Endothelial cell of umbilical vein (primary cell): ENCODE data around the gene STK32A. TPM values are rescaled to one million over a fixed set of nuclear protein-coding genes. Genes with fewer than 3 reads are reported as not detected.

Experiments used
- BruUV-seq: library from RNA; stranded (reverse); fragments of 400-500 nt; replicated peaks from 2 replicates; lab custom pipeline; 2021; lab: Mats Ljungman, UMichigan
- CTCF ChIA-PET: fragments of 300-600, 350-600 bp; sonication (Branson Sonifier 250); formaldehyde crosslinking; loops from one replicate; lab custom pipeline; 2021; ENCODE audit warnings: antibody characterized with exemption, inconsistent platforms; lab: Charles Lee
- POLR2A ChIA-PET: fragments of 300-600, 350-600 bp; sonication (Branson Sonifier 250); formaldehyde crosslinking; loops from one replicate; lab custom pipeline; 2021; ENCODE audit warnings: antibody characterized with exemption, inconsistent platforms; lab: Charles Lee
- DNase-seq: peaks from one replicate; pipeline ENCODE4 v3.0.0-alpha.2; 2011; ENCODE audit warnings: low read depth, low spot score
- FAIRE-seq: peaks from 2 replicates; lab custom pipeline; 2011; peaks lifted over from hg19 to GRCh38; lab: Jason Lieb, UNC
- H2AFZ ChIP-seq: 2 replicates; pipeline ENCODE4 v1.6.0; 2012; ENCODE audit warnings: low read depth, low read length, control low read depth, inconsistent platforms
- H3K27ac ChIP-seq: 2 replicates; pipeline ENCODE4 v1.5.1; 2011; ENCODE audit warnings: low read depth, mild to moderate bottlenecking, control low read depth, low read length, moderate library complexity; ENCODE audit not compliant: insufficient read depth
- H3K27me3 ChIP-seq, 2 experiments: 2 replicates each; pipeline versions ENCODE4 v1.6.0 to v1.6.1; 2011; ENCODE audit warnings: low read length in 2 of 2, mixed read lengths in 1 of 2; ENCODE audit not compliant: control insufficient read depth in 2 of 2, insufficient read depth in 2 of 2
- H3K36me3 ChIP-seq, 2 experiments: 2 replicates in 1 of 2; 3 replicates in 1 of 2; pipeline ENCODE4 v1.5.1; 2011; ENCODE audit warnings: low read length in 2 of 2, mild to moderate bottlenecking in 1 of 2, moderate library complexity in 1 of 2; ENCODE audit not compliant: control insufficient read depth in 2 of 2, insufficient read depth in 2 of 2; ENCODE audit errors: extremely low read depth in 1 of 2
- H3K4me1 ChIP-seq: 3 replicates; pipeline ENCODE4 v1.5.1; 2011; ENCODE audit warnings: mild to moderate bottlenecking, low read length; ENCODE audit not compliant: control insufficient read depth, insufficient read depth; ENCODE audit errors: extremely low read depth
- H3K4me2 ChIP-seq: 2 replicates; pipeline ENCODE4 v1.6.1; 2011; ENCODE audit warnings: low read length, control low read depth, mixed read lengths; ENCODE audit not compliant: insufficient read depth
- H3K4me3 ChIP-seq, 3 experiments: fragments of 200-600 bp in 1 of 3; sonication (generic), shearing (Covaris generic) in 1 of 3; replicated peaks in 1 of 3; 2 replicates each; pipeline ENCODE4 v1.5.1; 2011 to 2016; ENCODE audit warnings: control low read depth in 3 of 3, low read length in 3 of 3, mild to moderate bottlenecking in 2 of 3, inconsistent platforms in 1 of 3, low read depth in 1 of 3, moderate library complexity in 1 of 3; ENCODE audit not compliant: insufficient read depth in 1 of 3
- H3K79me2 ChIP-seq: 2 replicates; pipeline ENCODE4 v1.6.0; 2012; ENCODE audit warnings: low read length, inconsistent platforms; ENCODE audit not compliant: control insufficient read depth, insufficient read depth
- H3K9ac ChIP-seq: replicated peaks from 2 replicates; pipeline ENCODE3; 2011; ENCODE audit warnings: low read length, control low read depth; ENCODE audit not compliant: insufficient read depth; ENCODE audit errors: extremely low read depth
- H3K9me1 ChIP-seq: replicated peaks from 3 replicates; pipeline ENCODE4 v1.6.0; 2011; ENCODE audit warnings: mild to moderate bottlenecking, low read length; ENCODE audit not compliant: control insufficient read depth, insufficient read depth; ENCODE audit errors: extremely low read depth
- H3K9me3 ChIP-seq: replicated peaks from 2 replicates; pipeline ENCODE4 v1.5.1; 2012; ENCODE audit warnings: low read length, inconsistent platforms; ENCODE audit not compliant: control insufficient read depth, insufficient read depth
- H4K20me1 ChIP-seq: replicated peaks from 2 replicates; pipeline ENCODE3; 2011; ENCODE audit warnings: mild to moderate bottlenecking, low read length; ENCODE audit not compliant: control insufficient read depth, insufficient read depth; ENCODE audit errors: extremely low read depth
- CTCF ChIP-seq, 2 donors: IDR thresholded peaks; 1 replicate in 1 of 2; 2 replicates in 1 of 2; pipeline ENCODE4 v1.5.1; 2011; ENCODE audit warnings: low read length in 2 of 2, mild to moderate bottlenecking in 2 of 2, moderate library complexity in 2 of 2, control low read depth in 1 of 2, inconsistent platforms in 1 of 2, low read depth in 1 of 2; ENCODE audit not compliant: insufficient read depth in 1 of 2; ENCODE audit errors: extremely low read depth in 1 of 2
- EZH2 ChIP-seq: IDR thresholded peaks from 2 replicates; pipeline ENCODE4 v1.6.1; 2012; ENCODE audit warnings: borderline replicate concordance, low read depth, mild to moderate bottlenecking, moderate library complexity, low read length, inconsistent platforms; ENCODE audit not compliant: severe bottlenecking
- FOS ChIP-seq: IDR thresholded peaks from 2 replicates; pipeline ENCODE4 v1.6.1; 2011; ENCODE audit warnings: mild to moderate bottlenecking, low read length, moderate library complexity, borderline replicate concordance; ENCODE audit not compliant: insufficient read depth
- GATA2 ChIP-seq: IDR thresholded peaks from 2 replicates; pipeline ENCODE4 v1.7.0; 2011; ENCODE audit warnings: low read depth, mild to moderate bottlenecking, moderate library complexity, mixed read lengths, low read length; ENCODE audit not compliant: insufficient read length, insufficient read depth
- JUN ChIP-seq: IDR thresholded peaks from 2 replicates; pipeline ENCODE4 v1.6.1; 2011; ENCODE audit warnings: borderline replicate concordance, low read depth; ENCODE audit not compliant: insufficient read length, insufficient read depth
- MAX ChIP-seq: IDR thresholded peaks from 2 replicates; pipeline ENCODE4 v1.6.1; 2011; ENCODE audit not compliant: insufficient read depth, insufficient read length
- MYC ChIP-seq: IDR thresholded peaks from one replicate; pipeline ENCODE4 v1.6.1; 2011; ENCODE audit warnings: mild to moderate bottlenecking, low read depth, low read length
- POLR2A ChIP-seq: IDR thresholded peaks from 2 replicates; pipeline ENCODE4 v1.6.1; 2012; ENCODE audit warnings: low read depth, mild to moderate bottlenecking, control low read depth, low read length
- POLR2AphosphoS5 ChIP-seq: IDR thresholded peaks from 2 replicates; pipeline ENCODE4 v1.6.1; 2012; ENCODE audit warnings: low read depth, mild to moderate bottlenecking, control low read depth, low read length, moderate library complexity; ENCODE audit not compliant: insufficient read depth
- dilution Hi-C: fragments of 300-500 bp; cut with MboI; formaldehyde crosslinking; loops from one replicate; pipeline ENCODE4 v1.15.0; 2019; ENCODE audit warnings: low sequenced_read_pairs; ENCODE audit not compliant: extremely low pct_ligation_motif_present
- intact Hi-C: fragments of 100-400 bp; cut with micrococcal nuclease; formaldehyde crosslinking; loops from one replicate; pipeline ENCODE4 v1.10.0; 2022
- polyA plus RNA-seq, 4 experiments: library from polyadenylated mRNA; depleted of rRNA in 3 of 4; stranded (reverse) in 3 of 4; unstranded in 1 of 4; fragments of >200 nt; gene quantifications; 2 replicates each; pipeline versions ENCODE4 v1.2.1 to v1.2.3, GENCODE V29; 2011 to 2012; ENCODE audit warnings: missing spikeins in 1 of 4
- total RNA-seq: library from RNA; stranded (reverse); gene quantifications from 2 replicates; pipeline ENCODE4 v1.2.3, GENCODE V29; 2021

STK32A gene
- total and polyA plus RNA-seq, 2 donors (not counting 3 experiments of a cell fraction or from before 2014, with no cell fraction given), result not detected

- no peaks in the 10 kb centered on the region for H3K36me3 ChIP-seq
- ChIA-PET CTCF (interaction anchor here (0.8 to 4.2 kb wide), 6 partner anchors 11 to 657 kb away, joined by 3 to 198 read pairs (median 18); no protein-coding TSS in a partner anchor), POLR2A (no interaction called here)
- H3K9me1 ChIP-seq, result no peaks in the 10 kb centered on the region
- H4K20me1 ChIP-seq, result no peaks in the 10 kb centered on the region
- BruUV-seq, result no TSS peak
- FAIRE-seq (no peak), DNase-seq (no peak)
- no peak overlapping the region for H3K27ac ChIP-seq
- H3K27me3 ChIP-seq, result peaks cover 0 to 8% of the 10 kb centered on the region in 2 experiments
- no peaks in the 10 kb centered on the region for H3K9me3 ChIP-seq
- no peaks in the 10 kb centered on the region for H3K4me1 ChIP-seq
- H2AFZ ChIP-seq, result no peak overlapping the region
- TF ChIP-seq MYC (no peak), JUN (no peak), GATA2 (no peak), CTCF (IDR thresholded peaks at IDR 0.05; ENCODE audit: extremely low read depth in 1 of 2, insufficient read depth in 1 of 2, low read depth in 1 of 2, low read length in 2 of 2) (no peak), POLR2A (no peak), EZH2 (no peak), MAX (no peak), POLR2AphosphoS5 (no peak), FOS (no peak)
- no peak overlapping the region for H3K4me3 ChIP-seq
- H3K79me2 ChIP-seq, result no peaks in the 10 kb centered on the region
- intact Hi-C loops, result no loop called here
- no peak overlapping the region for H3K4me2 ChIP-seq
- dilution Hi-C loops, result no loop called here
- no peak overlapping the region for H3K9ac ChIP-seq
These were observed 44.5 kb upstream of the STK32A start for GRCh38 chr5:147190331-147190730.
